Panc1 (cell line): Measurements from ENCODE around the gene CRTC1.

ENCODE experiments used
- CTCF ChIP-seq: fragments of 450-650 bp; IDR thresholded peaks from 2 replicates; pipeline ENCODE4 v1.5.1; 2017; ENCODE audit warnings: mild to moderate bottlenecking
- POLR2AphosphoS5 ChIP-seq: IDR thresholded peaks from 2 replicates; pipeline ENCODE4 v1.6.1; 2012; ENCODE audit warnings: mild to moderate bottlenecking, low read depth, low read length, moderate library complexity
- REST ChIP-seq, 2 experiments: IDR thresholded peaks; 2 replicates each; pipeline ENCODE4 v1.6.1; 2011 to 2012; ENCODE audit warnings: low read depth in 2 of 2, control low read depth in 1 of 2, low read length in 1 of 2, mild to moderate bottlenecking in 1 of 2, moderate library complexity in 1 of 2; ENCODE audit not compliant: insufficient read depth in 1 of 2
- SIN3A ChIP-seq: IDR thresholded peaks from 2 replicates; pipeline ENCODE4 v1.6.1; 2012; ENCODE audit warnings: low read depth, mild to moderate bottlenecking, low read length, moderate library complexity, borderline replicate concordance; ENCODE audit not compliant: insufficient read depth
- TCF7L2 ChIP-seq: IDR thresholded peaks from 2 replicates; pipeline ENCODE4 v1.6.1; 2011; ENCODE audit warnings: mild to moderate bottlenecking, low read depth, low read length, inconsistent platforms

GRCh38 chr19:18783958-18784785 is 100.7 kb downstream of the CRTC1 start:
- TF ChIP-seq REST (IDR thresholded peaks at IDR 0.05; ENCODE audit: insufficient read depth in 1 of 2, low read depth in 2 of 2, low read length in 1 of 2) (no peak), CTCF (no peak), POLR2AphosphoS5 (no peak), SIN3A (no peak), TCF7L2 (no peak)
